ENCODE measurements around the gene HOXB6. TPM values are rescaled to one million over a fixed set of nuclear protein-coding genes. Genes with fewer than 3 reads are reported as not detected.

The HOXB6 gene
- total and polyA plus RNA-seq, 2 experiments from 2014 or later = 0.12 TPM; not detected in 1

DNA sequence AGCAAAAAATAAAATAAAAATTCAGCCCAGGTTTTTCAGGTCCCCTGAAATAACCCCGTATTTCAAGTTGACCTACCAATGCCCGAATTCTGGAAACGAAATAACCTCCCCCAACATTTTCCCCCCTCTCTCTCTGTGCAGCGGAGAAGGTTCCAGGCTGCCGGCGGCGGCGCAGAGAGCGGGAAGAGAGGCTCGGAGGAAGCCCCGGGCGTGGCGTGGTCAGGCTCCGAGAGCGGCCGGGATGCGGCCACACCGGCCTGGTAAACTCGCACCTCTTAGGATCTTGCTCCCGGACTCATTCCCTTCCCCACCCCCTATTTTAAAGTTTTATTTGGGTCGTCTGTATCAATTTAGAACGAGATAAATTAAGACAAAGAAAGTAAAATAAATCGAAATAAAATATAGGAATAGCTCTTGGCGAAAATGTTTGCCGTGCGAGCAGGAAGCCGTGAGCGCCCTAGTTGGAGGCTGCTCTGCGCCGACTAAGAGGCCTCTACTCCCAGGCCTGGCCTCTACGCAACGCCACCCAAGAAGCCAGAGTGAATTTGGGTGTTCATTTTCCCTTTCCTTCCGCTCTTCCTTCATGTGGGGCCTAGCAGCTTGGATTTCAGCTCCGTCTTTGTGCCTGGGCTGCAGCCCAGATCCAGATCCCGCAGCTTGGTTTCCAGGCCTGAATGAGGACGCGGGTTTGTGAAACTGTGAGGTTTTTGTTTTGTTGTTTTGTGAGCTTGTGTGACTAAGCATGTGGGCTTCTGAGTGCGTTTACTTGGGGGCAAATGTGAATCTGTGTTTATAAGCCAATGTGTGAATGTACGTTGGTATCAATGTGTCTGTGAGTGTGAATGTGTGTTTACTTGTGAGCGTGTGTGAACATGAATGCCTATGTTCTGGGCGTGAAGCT is 1.5 kb upstream of the HOXB6 start:
- TF ChIP-seq, protein P1, sequence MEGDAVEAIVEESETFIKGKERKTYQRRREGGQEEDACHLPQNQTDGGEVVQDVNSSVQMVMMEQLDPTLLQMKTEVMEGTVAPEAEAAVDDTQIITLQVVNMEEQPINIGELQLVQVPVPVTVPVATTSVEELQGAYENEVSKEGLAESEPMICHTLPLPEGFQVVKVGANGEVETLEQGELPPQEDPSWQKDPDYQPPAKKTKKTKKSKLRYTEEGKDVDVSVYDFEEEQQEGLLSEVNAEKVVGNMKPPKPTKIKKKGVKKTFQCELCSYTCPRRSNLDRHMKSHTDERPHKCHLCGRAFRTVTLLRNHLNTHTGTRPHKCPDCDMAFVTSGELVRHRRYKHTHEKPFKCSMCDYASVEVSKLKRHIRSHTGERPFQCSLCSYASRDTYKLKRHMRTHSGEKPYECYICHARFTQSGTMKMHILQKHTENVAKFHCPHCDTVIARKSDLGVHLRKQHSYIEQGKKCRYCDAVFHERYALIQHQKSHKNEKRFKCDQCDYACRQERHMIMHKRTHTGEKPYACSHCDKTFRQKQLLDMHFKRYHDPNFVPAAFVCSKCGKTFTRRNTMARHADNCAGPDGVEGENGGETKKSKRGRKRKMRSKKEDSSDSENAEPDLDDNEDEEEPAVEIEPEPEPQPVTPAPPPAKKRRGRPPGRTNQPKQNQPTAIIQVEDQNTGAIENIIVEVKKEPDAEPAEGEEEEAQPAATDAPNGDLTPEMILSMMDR (IDR thresholded peaks at IDR 0.05; ENCODE audit: low read depth, low read length) = no peak
- Histone ChIP-seq H3K27ac (no peak overlapping the region), H3K4me1 (ENCODE audit: low read depth) (no peaks in the 10 kb centered on the region), H3K9me3 (ENCODE audit: low read depth) (no peaks in the 10 kb centered on the region), H3K4me3 (no peak overlapping the region), H3K36me3 (no peaks in the 10 kb centered on the region), H3K27me3 (peaks cover 100% of the 10 kb centered on the region)
- DNase-seq (ENCODE audit: low read depth in 1 of 2, low spot score in 1 of 2) = no peak

DNA sequence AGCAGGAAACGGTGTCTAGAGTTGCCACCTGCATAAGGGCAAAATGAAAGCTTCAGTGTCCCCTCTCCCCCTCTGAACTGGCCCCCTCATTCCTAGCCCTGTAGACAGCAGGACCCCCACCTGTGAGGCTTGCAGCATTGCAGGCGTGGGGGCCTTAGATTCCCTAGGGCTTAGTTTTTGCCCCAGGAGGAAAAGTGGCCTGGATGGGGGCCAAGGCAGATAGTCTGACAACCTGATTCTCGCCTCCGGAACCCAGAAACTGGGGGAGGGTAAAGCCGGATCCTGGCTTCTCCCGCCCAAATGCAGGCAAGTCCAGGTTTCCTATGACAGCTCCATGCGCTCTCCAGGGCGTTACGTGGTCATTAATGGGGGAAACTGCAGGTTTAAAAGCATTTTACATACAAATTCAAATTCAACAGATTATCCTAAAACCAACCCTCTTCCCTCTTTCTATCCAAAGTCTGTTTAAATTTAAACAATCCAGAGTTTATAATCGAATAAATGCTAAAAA is 678 bp upstream of the HOXB6 start:
- H3K27ac ChIP-seq = no peak overlapping the region
- H3K4me1 ChIP-seq (ENCODE audit: low read depth) = no peaks in the 10 kb centered on the region
- no peak overlapping the region for H3K4me3 ChIP-seq
- no peak for DNase-seq (ENCODE audit: low read depth in 1 of 2, low spot score in 1 of 2)
- TF ChIP-seq, protein P1 (IDR thresholded peaks at IDR 0.05; ENCODE audit: low read depth, low read length) = no peak
- peaks cover 100% of the 10 kb centered on the region for H3K27me3 ChIP-seq
- H3K9me3 ChIP-seq (ENCODE audit: low read depth) = no peaks in the 10 kb centered on the region
- H3K36me3 ChIP-seq = no peaks in the 10 kb centered on the region

DNA sequence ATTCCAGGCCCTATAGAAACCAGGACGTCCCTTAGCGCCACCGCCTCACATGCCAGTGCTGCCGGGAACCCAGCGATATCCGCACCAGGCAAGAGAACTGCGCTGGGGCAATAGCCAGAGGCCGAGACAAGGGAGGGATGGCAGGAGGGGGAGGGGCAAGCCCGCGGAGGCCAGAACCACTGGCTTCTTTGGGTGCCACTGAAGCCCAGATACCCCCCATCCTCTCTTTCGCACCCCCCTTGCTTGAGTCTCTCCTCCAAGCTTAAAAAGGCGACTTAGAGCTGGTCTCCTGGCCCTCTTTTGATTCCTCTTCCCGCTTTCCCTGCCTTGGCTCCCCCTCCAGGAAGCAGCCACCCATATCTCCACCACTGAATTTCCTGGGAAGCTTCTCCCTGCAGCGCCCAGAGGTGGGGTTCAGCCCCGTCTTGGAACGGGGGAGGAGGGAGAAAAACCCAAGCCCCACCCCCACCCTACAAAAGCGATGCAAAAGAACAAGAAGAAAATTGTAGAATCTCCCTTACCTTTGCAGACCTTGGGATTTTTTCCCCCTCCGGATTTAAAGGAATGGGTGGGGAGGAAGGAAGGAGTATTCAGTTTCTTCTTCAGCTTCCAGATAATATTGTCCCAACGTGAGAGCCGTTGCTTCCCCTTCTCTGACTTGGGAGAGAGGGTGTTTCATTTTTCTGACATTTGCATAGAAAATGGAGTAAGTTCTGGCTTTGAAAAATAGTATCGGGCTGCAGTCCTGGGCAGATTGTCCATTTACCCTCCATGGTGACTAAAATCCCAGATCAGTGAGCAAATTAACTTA is 622 bp downstream of the HOXB6 start:
- Histone ChIP-seq H3K27ac (no peak overlapping the region), H3K36me3 (no peaks in the 10 kb centered on the region), H3K4me1 (ENCODE audit: low read depth) (no peaks in the 10 kb centered on the region), H3K4me3 (no peak overlapping the region), H3K9me3 (ENCODE audit: low read depth) (no peaks in the 10 kb centered on the region), H3K27me3 (peaks cover 100% of the 10 kb centered on the region)
- TF ChIP-seq, protein P1 (IDR thresholded peaks at IDR 0.05; ENCODE audit: low read depth, low read length) = no peak
- no peak for DNase-seq (ENCODE audit: low read depth in 1 of 2, low spot score in 1 of 2)

DNA sequence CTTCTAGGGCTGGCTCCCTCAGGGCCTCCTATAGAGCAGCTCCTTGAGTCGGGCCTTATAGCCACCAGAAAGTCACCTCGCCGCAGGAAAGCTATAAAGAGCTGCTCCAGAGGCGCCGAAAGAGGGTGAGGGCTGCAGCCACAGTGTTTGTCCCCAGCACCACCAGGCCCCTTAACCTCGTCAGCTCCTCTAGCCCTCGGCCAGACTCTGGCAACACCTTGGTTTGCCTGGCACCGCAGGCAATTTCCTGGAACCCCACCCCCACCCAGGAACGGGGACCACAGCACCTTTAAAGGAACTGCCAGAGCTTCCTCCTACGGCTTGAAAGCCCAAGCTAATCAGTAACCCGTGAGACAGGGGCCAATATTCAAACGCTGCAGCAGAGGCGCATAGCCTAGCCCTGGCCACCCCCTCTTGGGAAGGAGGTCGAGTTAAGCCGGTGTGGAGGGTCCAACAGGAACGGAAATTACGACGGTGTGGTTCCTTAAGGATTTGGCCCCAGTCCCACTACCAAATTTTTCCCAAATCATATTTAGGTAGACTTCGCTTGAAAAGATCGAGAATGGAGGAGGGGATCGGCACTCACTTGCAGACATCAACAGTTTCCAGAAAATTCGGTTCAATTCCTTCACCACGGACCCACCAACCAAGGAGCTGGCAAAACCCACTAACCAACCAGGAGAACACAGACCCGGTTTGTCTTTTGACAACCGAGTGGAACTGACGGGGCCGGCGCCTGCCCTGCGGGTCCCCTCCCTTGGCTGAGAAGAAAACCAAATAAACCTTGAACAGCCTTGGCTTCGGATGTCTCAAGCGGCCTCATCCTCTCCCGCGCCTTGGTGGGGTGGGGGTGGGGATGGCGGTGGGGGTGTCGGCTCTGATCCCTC is 3.0 kb downstream of the HOXB6 start:
- Histone ChIP-seq H3K9me3 (ENCODE audit: low read depth) (no peaks in the 10 kb centered on the region), H3K4me1 (ENCODE audit: low read depth) (no peaks in the 10 kb centered on the region), H3K36me3 (no peaks in the 10 kb centered on the region), H3K27ac (no peak overlapping the region), H3K27me3 (peaks cover 100% of the 10 kb centered on the region), H3K4me3 (no peak overlapping the region)
- TF ChIP-seq, protein P1 (IDR thresholded peaks at IDR 0.05; ENCODE audit: low read depth, low read length) = no peak
- DNase-seq (ENCODE audit: low read depth in 1 of 2, low spot score in 1 of 2) = no peak

DNA sequence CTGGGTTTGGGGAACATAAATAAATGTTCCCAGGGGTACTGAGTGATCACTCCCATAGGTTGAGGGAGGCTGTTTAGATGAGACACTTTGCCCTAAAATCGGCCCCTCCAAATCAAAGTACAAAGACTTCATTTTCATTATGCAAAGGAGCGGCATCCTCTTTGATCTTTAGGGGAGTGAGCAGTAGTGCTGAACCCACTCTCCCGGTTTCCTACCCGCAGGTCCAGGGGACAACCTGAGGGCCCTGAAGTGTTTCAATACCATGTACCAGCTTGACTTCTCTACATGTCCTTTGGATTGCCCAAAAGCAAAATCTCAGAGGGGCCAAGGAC is 3.6 kb downstream of the HOXB6 start:
- Histone ChIP-seq H3K4me1 (ENCODE audit: low read depth) (no peaks in the 10 kb centered on the region), H3K27me3 (peaks cover 100% of the 10 kb centered on the region)

More for the DNA sequence above, 3.6 kb downstream of the HOXB6 start:
- Histone ChIP-seq H3K9me3 (ENCODE audit: low read depth) (no peaks in the 10 kb centered on the region), H3K36me3 (no peaks in the 10 kb centered on the region), H3K27ac (no peak overlapping the region), H3K4me3 (no peak overlapping the region)
- no peak for DNase-seq (ENCODE audit: low read depth in 1 of 2, low spot score in 1 of 2)
- TF ChIP-seq, protein P1 (IDR thresholded peaks at IDR 0.05; ENCODE audit: low read depth, low read length) = no peak

Measured in cardiac muscle cell (in vitro differentiated cells and primary cell).